B cell (primary cell): ENCODE results near the gene COX6A2. TPM values are rescaled to one million over a fixed set of nuclear protein-coding genes. Genes with fewer than 3 reads are reported as not detected.

Experiments used
- ATAC-seq: fragments of 200-7000 bp; cut with Tn5 transposase; one replicate; pipeline ENCODE4 v1.10.0; 2021; ENCODE audit warnings: low read depth, mild to moderate bottlenecking, moderate number of reproducible peaks, moderate library complexity
- CTCF ChIA-PET: fragments of 350-600 bp; sonication (Branson Sonifier 250); formaldehyde crosslinking; loops from one replicate; lab custom pipeline; 2021; ENCODE audit warnings: antibody characterized with exemption, inconsistent platforms; lab: Charles Lee
- POLR2A ChIA-PET: fragments of 350-600 bp; sonication (Branson Sonifier 250); formaldehyde crosslinking; loops from one replicate; lab custom pipeline; 2021; ENCODE audit warnings: antibody characterized with exemption; lab: Charles Lee
- DNase-seq: peaks from one replicate; pipeline ENCODE4 v3.0.0; 2013
- H2AFZ ChIP-seq: 2 replicates; pipeline ENCODE4 v1.6.1; 2012; ENCODE audit warnings: mild to moderate bottlenecking, low read depth, low read length; ENCODE audit not compliant: insufficient read depth, poor library complexity, severe bottlenecking
- H3K27ac ChIP-seq, 2 donors: 1 replicate in 1 of 2; 2 replicates in 1 of 2; pipeline ENCODE4 v1.5.1; 2012 to 2013; ENCODE audit warnings: low read length in 2 of 2, mild to moderate bottlenecking in 2 of 2, moderate library complexity in 1 of 2
- H3K27me3 ChIP-seq, 4 experiments: fragments of 200-600 bp in 1 of 4; sonication (generic) in 1 of 4; replicated peaks in 1 of 4; 1 replicate in 2 of 4; 2 replicates in 2 of 4; pipeline versions ENCODE4 v1.6.1 to v1.7.0; 2013 to 2016; ENCODE audit warnings: low read length in 3 of 4, mild to moderate bottlenecking in 2 of 4, mixed read lengths in 1 of 4, moderate library complexity in 1 of 4; ENCODE audit not compliant: insufficient read depth in 4 of 4, control insufficient read depth in 3 of 4; ENCODE audit errors: control extremely low read depth in 1 of 4
- H3K36me3 ChIP-seq, 2 experiments: replicated peaks in 1 of 2; 1 replicate in 1 of 2; 2 replicates in 1 of 2; pipeline versions ENCODE4 v1.6.1 to v1.7.1; 2013; ENCODE audit warnings: low read length in 1 of 2; ENCODE audit not compliant: insufficient read depth in 2 of 2, control insufficient read depth in 1 of 2; ENCODE audit errors: control extremely low read depth in 1 of 2, extremely low read depth in 1 of 2
- H3K4me1 ChIP-seq, 2 donors: fragments of 200-600 bp in 1 of 2; sonication (generic) in 1 of 2; 1 replicate in 1 of 2; 2 replicates in 1 of 2; pipeline versions ENCODE4 v1.5.1 to v1.6.1; 2013 to 2017; ENCODE audit warnings: low read length in 2 of 2; ENCODE audit not compliant: control insufficient read depth in 2 of 2, insufficient read depth in 2 of 2
- H3K4me2 ChIP-seq: replicated peaks from 2 replicates; pipeline ENCODE3; 2012; ENCODE audit warnings: mild to moderate bottlenecking, low read depth, low read length; ENCODE audit not compliant: poor library complexity, severe bottlenecking
- H3K4me3 ChIP-seq, 5 experiments: fragments of 200-600 bp in 1 of 5; sonication (generic) in 1 of 5; 1 replicate in 3 of 5; 2 replicates in 2 of 5; pipeline versions ENCODE4 v1.5.1 to v1.7.0; 2011 to 2016; ENCODE audit warnings: low read length in 4 of 5, mild to moderate bottlenecking in 4 of 5, low read depth in 2 of 5, control low read depth in 1 of 5, moderate library complexity in 1 of 5; ENCODE audit not compliant: insufficient read depth in 1 of 5; ENCODE audit errors: control extremely low read depth in 1 of 5, extremely low read depth in 1 of 5
- H3K79me2 ChIP-seq: fragments of 200-600 bp; sonication (generic); one replicate; pipeline ENCODE4 v1.6.0; 2016; ENCODE audit warnings: low read length; ENCODE audit not compliant: control insufficient read depth, insufficient read depth
- H3K9ac ChIP-seq: fragments of 200-600 bp; sonication (generic); 2 replicates; pipeline ENCODE4 v1.6.1; 2017; ENCODE audit warnings: mild to moderate bottlenecking, low read length, moderate library complexity
- H3K9me3 ChIP-seq, 3 donors: one replicate each; pipeline versions ENCODE4 v1.6.1 to v1.7.1; 2013; ENCODE audit warnings: low read length in 2 of 3; ENCODE audit not compliant: control insufficient read depth in 2 of 3, insufficient read depth in 1 of 3; ENCODE audit errors: control extremely low read depth in 1 of 3
- H4K20me1 ChIP-seq: 2 replicates; pipeline ENCODE4 v1.6.0; 2012; ENCODE audit warnings: mild to moderate bottlenecking, low read length; ENCODE audit not compliant: insufficient read depth, control insufficient read depth, poor library complexity, severe bottlenecking
- H3K27ac Mint-ChIP-seq: one replicate; pipeline ENCODE4 v1.8.0; 2021; ENCODE audit warnings: mixed read lengths
- H3K27me3 Mint-ChIP-seq: one replicate; pipeline ENCODE4 v1.8.0; 2021; ENCODE audit warnings: mixed read lengths
- H3K4me1 Mint-ChIP-seq: one replicate; pipeline ENCODE4 v1.8.0; 2021; ENCODE audit warnings: mixed read lengths
- H3K4me3 Mint-ChIP-seq: one replicate; pipeline ENCODE4 v1.8.0; 2021; ENCODE audit warnings: mixed read lengths
- H3K9me3 Mint-ChIP-seq: one replicate; pipeline ENCODE4 v1.8.0; 2022; ENCODE audit warnings: mixed read lengths; ENCODE audit not compliant: insufficient read depth
- CTCF ChIP-seq: fragments of 200-600 bp; IDR thresholded peaks from one replicate; pipeline ENCODE4 v1.8.0; 2022; ENCODE audit warnings: antibody characterized with exemption, mild to moderate bottlenecking
- EZH2 ChIP-seq: IDR thresholded peaks from 2 replicates; pipeline ENCODE4 v1.6.1; 2012; ENCODE audit warnings: borderline replicate concordance, low read depth, mild to moderate bottlenecking, moderate library complexity, low read length; ENCODE audit not compliant: insufficient read depth, poor library complexity, severe bottlenecking
- WGBS: methylation state at CpG from one replicate; pipeline ENCODE4 v1.1.5; 2013; ENCODE audit warnings: missing lambda C conversion rate; ENCODE audit not compliant: insufficient coverage; 5-methylcytosine and 5-hydroxymethylcytosine counted together
- intact Hi-C: fragments of 100-400 bp; cut with micrococcal nuclease; formaldehyde crosslinking; loops from one replicate; pipeline ENCODE4 v1.10.0; 2022
- polyA plus RNA-seq: library from polyadenylated mRNA; depleted of rRNA; stranded (reverse); fragments of >200 nt; gene quantifications from 2 replicates; pipeline ENCODE4 v1.2.3, GENCODE V29; 2012
- total RNA-seq, 2 donors: library from RNA; stranded (reverse); fragments of 120-200 nt in 1 of 2; gene quantifications; 1 replicate in 1 of 2; 2 replicates in 1 of 2; pipeline versions ENCODE4 v1.2.3 to v1.2.4, GENCODE V29; 2013 to 2022

Gene COX6A2
- total and polyA plus RNA-seq, 2 donors (not counting 1 experiment from before 2014, with no cell fraction given) = not detected

- DNase-seq (peak; percentile 74), ATAC-seq (no peak)
- TF ChIP-seq EZH2 (no peak), CTCF (no peak)
- Histone ChIP-seq H3K9ac (peak overlapping the region; percentile 95), H4K20me1 (peaks cover 27% of the 10 kb centered on the region), H3K9me3 (no peaks in the 10 kb centered on the region), H3K79me2 (peaks cover 21% of the 10 kb centered on the region), H3K4me2 (peak overlapping the region; percentile 95), H3K4me3 (peak overlapping the region; percentile 71 to 94 (median 87)), H3K27me3 (no peaks in the 10 kb centered on the region), H3K36me3 (peaks cover 0 to 9% of the 10 kb centered on the region in 2 experiments), H2AFZ (peak overlapping the region; percentile 81), H3K4me1 (peaks cover 29 to 42% of the 10 kb centered on the region in 2 donors), H3K27ac (peak overlapping the region; percentile 94 to 99)
- Mint-ChIP-seq H3K9me3 (no peaks in the 10 kb centered on the region), H3K27me3 (no peaks in the 10 kb centered on the region), H3K27ac (peak overlapping the region; percentile 100), H3K4me1 (peaks cover 56% of the 10 kb centered on the region), H3K4me3 (peak overlapping the region; percentile 94)
- CTCF ChIA-PET = interaction anchor here (1.0 to 7.2 kb wide), 6 partner anchors 14 to 413 kb away, joined by 3 to 43 read pairs (median 4); partner anchors contain the start of gene ZNF843
- POLR2A ChIA-PET = interaction anchor here (0.7 to 2.7 kb wide), 7 partner anchors 19 to 799 kb away, joined by 3 to 12 read pairs (median 8); partner anchors contain the start of genes FUS, ZNF646 and ZNF668
- intact Hi-C loops = loop anchor here (2.0 to 5.0 kb wide), 4 partner anchors 15 to 901 kb away; partner anchors contain the start of genes PYCARD, ZNF764 and ZNF843
- WGBS = under 1% methylated on average over 42 of the region's 42 CpGs
These were observed 30.1 kb upstream of the COX6A2 start for GRCh38 chr16:31458073-31458843.

DNA sequence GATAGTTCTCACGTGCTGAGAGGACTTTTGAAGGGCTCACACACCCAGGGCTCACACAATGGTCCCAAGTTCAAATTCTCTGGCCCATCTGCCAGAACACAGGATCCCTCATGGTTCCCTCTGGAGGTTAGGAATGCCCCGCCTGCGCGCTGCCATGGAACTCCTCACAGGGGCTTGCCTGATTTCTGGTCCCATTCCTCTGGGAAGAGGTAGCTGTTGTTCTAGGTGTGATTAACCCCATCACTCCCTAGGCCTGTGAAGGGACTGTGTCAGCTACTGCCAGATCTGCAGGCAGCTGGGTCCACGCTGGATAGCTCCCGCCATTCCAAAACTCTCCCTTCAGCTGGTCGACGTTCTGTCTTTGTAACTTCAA is 28.8 kb upstream of the COX6A2 start:
- WGBS = 81% methylated on average over 5 of the region's 8 CpGs
- no peaks in the 10 kb centered on the region for H3K9me3 ChIP-seq
- no peaks in the 10 kb centered on the region for H3K27me3 ChIP-seq
- Mint-ChIP-seq H3K27ac (peak overlapping the region; percentile 20), H3K27me3 (no peaks in the 10 kb centered on the region), H3K4me3 (peak overlapping the region; percentile 19), H3K9me3 (no peaks in the 10 kb centered on the region), H3K4me1 (peaks cover 58% of the 10 kb centered on the region)
- DNase-seq (no peak), ATAC-seq (no peak)
- peaks cover 27% of the 10 kb centered on the region for H4K20me1 ChIP-seq
- no peak overlapping the region for H3K27ac ChIP-seq
- H3K4me1 ChIP-seq = peaks cover 29 to 42% of the 10 kb centered on the region in 2 donors
- peaks cover 21% of the 10 kb centered on the region for H3K79me2 ChIP-seq
- no peak overlapping the region for H2AFZ ChIP-seq
- H3K36me3 ChIP-seq = peaks cover 0 to under 1% of the 10 kb centered on the region in 2 experiments
- POLR2A ChIA-PET = interaction anchor here (1.2 kb wide), 1 partner anchor 579 kb away, joined by 3 read pairs; no protein-coding TSS in a partner anchor
- CTCF ChIA-PET = interaction anchor here (1.8 to 7.2 kb wide), 2 partner anchors 13 to 315 kb away, joined by 5 to 43 read pairs; partner anchors contain the start of gene ZNF843
- intact Hi-C loops = loop anchor here (5.0 kb wide), 2 partner anchors 255 to 900 kb away; partner anchors contain the start of genes PYCARD and ZNF764
- H3K4me2 ChIP-seq = peak overlapping the region; percentile 95
- no peak overlapping the region for H3K4me3 ChIP-seq
- no peak for TF ChIP-seq CTCF
- TF ChIP-seq EZH2 = no peak
- H3K9ac ChIP-seq = no peak overlapping the region
